HCT116 (cell line): ENCODE data around the gene DUSP16. TPM values are rescaled to one million over a fixed set of nuclear protein-coding genes. Genes with fewer than 3 reads are reported as not detected.

Experiments used
- ATAC-seq: fragments of 200-7000 bp; cut with Tn5 transposase; 2 replicates; pipeline ENCODE4 v1.9.1; 2020; ENCODE audit warnings: mild to moderate bottlenecking, moderate library complexity
- BruUV-seq: library from RNA; stranded (reverse); fragments of 400-500 nt; replicated peaks from 2 replicates; lab custom pipeline; 2021; lab: Mats Ljungman, UMichigan
- CTCF ChIA-PET: fragments of 300-600 bp; sonication (Branson Sonifier 250); formaldehyde crosslinking; loops from one replicate; lab custom pipeline; 2021; ENCODE audit warnings: antibody characterized with exemption; lab: Charles Lee
- POLR2A ChIA-PET: fragments of 300-600, 350-600 bp; sonication (Branson Sonifier 250); formaldehyde crosslinking; loops from one replicate; lab custom pipeline; 2021; ENCODE audit warnings: antibody characterized with exemption; lab: Charles Lee
- RAD21 ChIA-PET, 2 experiments: fragments of 300-600 bp; sonication (Branson Sonifier 250); formaldehyde crosslinking; loops; one replicate each; lab custom pipeline; 2023; ENCODE audit warnings: low total read pairs in 2 of 2; ENCODE audit not compliant: uncharacterized antibody in 2 of 2, unreplicated experiment in 2 of 2, low non-redundant PET in 1 of 2; lab: Charles Lee
- DNase-seq: peaks from one replicate; pipeline ENCODE4 v3.0.0-alpha.2; 2010; ENCODE audit warnings: low read depth, low spot score
- H2AFZ ChIP-seq: fragments of 200-600 bp; shearing (Covaris generic), sonication (generic); 2 replicates; pipeline ENCODE4 v1.6.1; 2017; ENCODE audit warnings: low read depth, mixed run types, mixed read lengths, antibody characterized with exemption, low read length; ENCODE audit not compliant: poor library complexity, severe bottlenecking
- H3K27ac ChIP-seq: 2 replicates; pipeline ENCODE4 v1.5.1; 2012; ENCODE audit warnings: low read depth, low read length
- H3K27me3 ChIP-seq: fragments of 200-600 bp; sonication (generic); 2 replicates; pipeline ENCODE4 v1.6.1; 2016; ENCODE audit warnings: mixed run types, low read length, mixed read lengths; ENCODE audit not compliant: insufficient read depth
- H3K36me3 ChIP-seq, 2 experiments: fragments of 200-500 bp in 1 of 2; fragments of 200-600 bp in 1 of 2; sonication (Bioruptor generic) in 1 of 2; sonication (generic) in 1 of 2; 2 replicates each; pipeline versions ENCODE4 v1.5.1 to v1.6.1; 2014 to 2016; ENCODE audit warnings: low read length in 2 of 2, inconsistent platforms in 1 of 2, mixed read lengths in 1 of 2, mixed run types in 1 of 2; ENCODE audit not compliant: insufficient read depth in 2 of 2, control insufficient read depth in 1 of 2
- H3K4me1 ChIP-seq, 2 experiments: fragments of 200-600 bp in 1 of 2; sonication (generic) in 1 of 2; 2 replicates each; pipeline versions ENCODE4 v1.5.1 to v1.6.1; 2012 to 2017; ENCODE audit warnings: low read length in 2 of 2, inconsistent platforms in 1 of 2, mild to moderate bottlenecking in 1 of 2, mixed read lengths in 1 of 2, mixed run types in 1 of 2, moderate library complexity in 1 of 2; ENCODE audit not compliant: insufficient read depth in 2 of 2, control insufficient read depth in 1 of 2
- H3K4me2 ChIP-seq: fragments of 200-600 bp; sonication (generic); 2 replicates; pipeline ENCODE4 v1.6.1; 2017; ENCODE audit warnings: mixed run types, low read length, mixed read lengths
- H3K4me3 ChIP-seq, 2 experiments: fragments of 200-600 bp in 1 of 2; sonication (generic) in 1 of 2; replicated peaks in 1 of 2; 2 replicates each; pipeline ENCODE4 v1.5.1; 2011 to 2016; ENCODE audit warnings: low read length in 2 of 2, control low read depth in 1 of 2, low read depth in 1 of 2, mild to moderate bottlenecking in 1 of 2, mixed read lengths in 1 of 2, mixed run types in 1 of 2
- H3K79me2 ChIP-seq: fragments of 200-600 bp; sonication (generic); 2 replicates; pipeline ENCODE4 v1.6.1; 2017; ENCODE audit warnings: mild to moderate bottlenecking, mixed run types, low read length, moderate library complexity, mixed read lengths; ENCODE audit not compliant: insufficient read depth
- H3K9ac ChIP-seq: fragments of 200-600 bp; sonication (generic); 2 replicates; pipeline ENCODE4 v1.6.1; 2016; ENCODE audit warnings: low read length, mixed read lengths
- H3K9me2 ChIP-seq: fragments of 200-600 bp; sonication (generic), shearing (Covaris generic); 2 replicates; pipeline ENCODE4 v1.6.1; 2017; ENCODE audit warnings: mixed run types, mild to moderate bottlenecking, moderate library complexity; ENCODE audit not compliant: insufficient read depth
- H3K9me3 ChIP-seq, 2 experiments: fragments of 200-500 bp in 1 of 2; fragments of 200-600 bp in 1 of 2; sonication (Bioruptor generic) in 1 of 2; sonication (generic) in 1 of 2; 2 replicates each; pipeline ENCODE4 v1.6.1; 2014 to 2017; ENCODE audit warnings: low read length in 2 of 2, mixed read lengths in 2 of 2, inconsistent platforms in 1 of 2, low read depth in 1 of 2, mild to moderate bottlenecking in 1 of 2, mixed run types in 1 of 2, moderate library complexity in 1 of 2; ENCODE audit not compliant: control insufficient read depth in 1 of 2, insufficient read depth in 1 of 2
- H4K20me1 ChIP-seq: fragments of 200-600 bp; sonication (generic), shearing (Covaris generic); 2 replicates; pipeline ENCODE4 v1.6.1; 2017; ENCODE audit warnings: mixed run types, mild to moderate bottlenecking, moderate library complexity; ENCODE audit not compliant: insufficient read depth
- ATF3 ChIP-seq: IDR thresholded peaks from 2 replicates; pipeline ENCODE4 v1.6.1; 2012
- CBX3 ChIP-seq: IDR thresholded peaks from 2 replicates; pipeline ENCODE4 v1.6.1; 2012; ENCODE audit warnings: low read depth
- EGR1 ChIP-seq: IDR thresholded peaks from 2 replicates; pipeline ENCODE4 v1.6.1; 2012; ENCODE audit warnings: low read depth
- ELF1 ChIP-seq: IDR thresholded peaks from 2 replicates; pipeline ENCODE4 v1.6.1; 2012; ENCODE audit warnings: low read depth, borderline replicate concordance
- EZH2phosphoT487 ChIP-seq: fragments of 200-600 bp; IDR thresholded peaks from 2 replicates; pipeline ENCODE4 v1.6.1; 2018; ENCODE audit warnings: antibody characterized with exemption, borderline replicate concordance
- FOSL1 ChIP-seq: IDR thresholded peaks from 2 replicates; pipeline ENCODE4 v1.6.1; 2012; ENCODE audit warnings: low read depth
- JUND ChIP-seq: IDR thresholded peaks from 2 replicates; pipeline ENCODE4 v1.6.1; 2012
- MAX ChIP-seq: IDR thresholded peaks from 2 replicates; pipeline ENCODE4 v1.6.1; 2012
- RAD21 ChIP-seq: IDR thresholded peaks from 2 replicates; pipeline ENCODE4 v1.6.1; 2012; ENCODE audit warnings: low read depth, mild to moderate bottlenecking
- SP1 ChIP-seq: IDR thresholded peaks from 2 replicates; pipeline ENCODE4 v1.6.1; 2012; ENCODE audit warnings: low read depth
- TCF7L2 ChIP-seq: IDR thresholded peaks from 2 replicates; pipeline ENCODE4 v1.7.0; 2011; ENCODE audit warnings: borderline replicate concordance, inconsistent platforms; ENCODE audit not compliant: insufficient read depth, insufficient read length; ENCODE audit errors: extremely low read depth
- YY1 ChIP-seq: IDR thresholded peaks from 2 replicates; pipeline ENCODE4 v1.6.1; 2011; ENCODE audit warnings: low read length, low read depth, moderate library complexity, mild to moderate bottlenecking; ENCODE audit not compliant: insufficient replicate concordance; ENCODE audit errors: extremely low read depth
- ZBTB33 ChIP-seq: IDR thresholded peaks from 2 replicates; pipeline ENCODE4 v1.6.1; 2011; ENCODE audit warnings: mild to moderate bottlenecking, low read length, moderate library complexity; ENCODE audit not compliant: insufficient replicate concordance; ENCODE audit errors: extremely low read depth
- ZFX ChIP-seq: fragments of 450-650 bp; IDR thresholded peaks from 2 replicates; pipeline ENCODE4 v1.6.1; 2017
- intact Hi-C: fragments of 100-400 bp; cut with micrococcal nuclease; formaldehyde crosslinking; loops from 2 replicates; pipeline ENCODE4 v1.10.0; 2022
- total RNA-seq: library from RNA; stranded (reverse); gene quantifications from one replicate; pipeline ENCODE4 v1.2.1, GENCODE V29; 2021; ENCODE audit not compliant: unreplicated experiment

Gene DUSP16
- total RNA-seq, 1 experiment from 2014 or later = 13.4 TPM

- H3K9me3 ChIP-seq = no peaks in the 10 kb centered on the region
- ATAC-seq (no peak), DNase-seq (no peak)
- H3K27me3 ChIP-seq = no peaks in the 10 kb centered on the region
- H2AFZ ChIP-seq = no peak overlapping the region
- H4K20me1 ChIP-seq = no peaks in the 10 kb centered on the region
- CTCF ChIA-PET = interaction anchor here (0.6 to 1.2 kb wide), 2 partner anchors 194 to 272 kb away, joined by 3 read pairs; no protein-coding TSS in a partner anchor
- H3K4me3 ChIP-seq = no peak overlapping the region
- no peaks in the 10 kb centered on the region for H3K9me2 ChIP-seq
- H3K36me3 ChIP-seq = no peaks in the 10 kb centered on the region
- RAD21 ChIA-PET = no interaction called here
- H3K4me1 ChIP-seq = no peaks in the 10 kb centered on the region
- POLR2A ChIA-PET = no interaction called here
- no peak overlapping the region for H3K9ac ChIP-seq
- H3K4me2 ChIP-seq = no peak overlapping the region
- BruUV-seq = no TSS peak
- intact Hi-C loops = no loop called here
- TF ChIP-seq FOSL1 = no peak
- no peak for TF ChIP-seq YY1
- TF ChIP-seq CBX3 = no peak
- TF ChIP-seq ZBTB33 = no peak
- no peak for TF ChIP-seq ATF3
- TF ChIP-seq SP1 = no peak
- no peak for TF ChIP-seq EGR1
- no peak for TF ChIP-seq JUND
- no peak for TF ChIP-seq RAD21
- TF ChIP-seq ELF1 = no peak
- no peak for TF ChIP-seq TCF7L2
- TF ChIP-seq MAX = no peak
- no peak for TF ChIP-seq EZH2phosphoT487
- TF ChIP-seq ZFX = no peak
- H3K27ac ChIP-seq = no peak overlapping the region
- no peaks in the 10 kb centered on the region for H3K79me2 ChIP-seq
Observed at GRCh38 chr12:12465522-12465921, 97.1 kb downstream of the DUSP16 start.
